GM12873 (cell line): ENCODE results near the gene KLF6.

Experiments used
- CTCF ChIP-seq: IDR thresholded peaks from 2 replicates; pipeline ENCODE4 v1.5.1; 2012; ENCODE audit warnings: low read depth, mild to moderate bottlenecking, moderate library complexity, low read length, control low read depth; ENCODE audit not compliant: insufficient read depth; ENCODE audit errors: missing control alignments

KLF6 gene

DNA sequence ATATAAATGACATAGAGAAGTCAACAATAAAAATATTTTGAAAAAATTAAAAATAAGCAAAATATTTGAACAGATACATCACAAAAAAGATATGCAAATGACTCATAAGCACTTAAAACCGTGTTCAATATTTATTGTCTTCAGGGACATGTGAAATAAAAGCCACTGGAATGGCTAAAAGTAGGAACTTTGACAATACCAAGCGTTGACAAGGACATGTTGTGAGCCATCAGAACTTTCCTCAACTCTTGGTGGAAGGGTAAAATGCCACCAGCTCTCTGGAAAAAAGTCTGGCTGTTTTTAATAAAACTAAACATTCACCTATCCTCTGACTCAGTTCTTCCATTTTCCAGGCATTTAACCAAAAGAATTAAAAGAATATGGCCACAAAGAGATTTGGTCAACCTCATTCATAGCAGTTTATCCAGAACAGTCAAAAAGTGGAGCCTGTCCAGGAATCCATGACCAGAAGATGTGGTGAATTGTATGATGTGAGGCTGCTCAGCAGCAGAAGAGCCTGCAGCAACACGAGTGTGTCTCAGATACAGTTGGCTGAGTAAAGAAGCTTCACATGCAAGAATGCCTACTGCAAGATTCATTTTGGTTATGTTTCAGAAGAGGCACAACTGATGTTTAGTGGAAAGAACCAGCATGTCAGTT lies 7.1 kb upstream of the KLF6 start:
- no peak for TF ChIP-seq CTCF

- no peak for TF ChIP-seq CTCF
Observed at GRCh38 chr10:3790858-3791257, 5.8 kb upstream of the KLF6 start.

DNA sequence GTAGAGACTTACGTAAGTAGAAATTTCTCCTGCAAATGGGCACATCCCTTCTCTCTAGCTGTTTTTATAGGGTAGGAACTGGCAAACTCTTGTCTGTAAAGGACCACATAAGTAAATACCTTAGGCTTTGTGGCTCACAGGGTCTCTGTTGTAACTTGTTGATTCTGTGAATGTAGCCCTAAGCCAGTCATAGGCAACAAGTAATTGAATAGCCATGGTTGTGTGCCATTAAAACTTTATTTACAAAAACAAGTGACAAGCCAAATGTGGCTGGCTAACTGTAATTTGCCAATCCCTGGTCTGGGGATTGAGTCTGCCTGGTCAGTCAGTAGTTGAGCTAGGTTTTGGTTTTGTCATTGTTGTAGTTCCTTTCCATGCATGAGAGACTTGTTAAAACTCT lies 5.3 kb upstream of the KLF6 start:
- TF ChIP-seq CTCF = no peak

DNA sequence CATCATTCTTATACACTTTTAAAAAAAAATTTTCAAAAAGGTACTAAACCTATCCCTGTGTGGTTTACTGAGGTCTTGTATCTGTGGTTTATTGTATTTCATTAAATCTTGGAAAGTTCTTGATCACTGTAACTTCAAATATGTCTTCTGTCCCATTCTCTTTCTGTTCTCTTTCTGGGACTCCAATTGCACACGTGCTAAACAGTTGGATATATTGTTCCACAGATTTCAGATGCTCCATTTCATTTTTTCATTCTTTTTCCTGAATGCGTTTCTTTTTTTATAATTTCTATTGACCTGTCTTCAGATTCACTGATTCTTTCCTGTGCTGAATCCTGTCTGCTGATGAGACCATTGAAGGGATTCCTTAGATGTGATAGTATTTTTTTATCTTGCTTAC lies 4.6 kb upstream of the KLF6 start:
- no peak for TF ChIP-seq CTCF

DNA sequence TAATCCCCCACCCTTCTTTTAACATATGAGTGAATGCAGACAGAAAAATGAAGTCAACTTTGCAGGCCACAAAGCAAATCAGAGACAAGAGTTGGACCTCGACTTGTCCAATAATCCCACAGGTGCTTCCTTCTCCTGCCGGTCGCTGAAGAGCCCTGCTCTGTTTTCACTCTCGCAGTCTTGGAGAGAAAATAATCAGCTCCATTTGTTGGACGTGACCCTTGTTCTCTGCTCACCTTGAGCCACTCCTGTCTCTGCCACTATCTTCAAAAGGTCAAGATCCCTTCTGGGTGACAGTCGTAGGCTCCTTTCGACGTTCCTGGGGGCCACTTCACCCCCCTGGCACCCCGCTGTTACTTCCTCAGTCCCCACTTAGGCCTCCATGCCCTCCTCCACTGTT lies 2.8 kb upstream of the KLF6 start:
- no peak for TF ChIP-seq CTCF

GRCh38 chr10:3787016-3787400 lies 2.0 kb upstream of the KLF6 start:
- no peak for TF ChIP-seq CTCF

DNA sequence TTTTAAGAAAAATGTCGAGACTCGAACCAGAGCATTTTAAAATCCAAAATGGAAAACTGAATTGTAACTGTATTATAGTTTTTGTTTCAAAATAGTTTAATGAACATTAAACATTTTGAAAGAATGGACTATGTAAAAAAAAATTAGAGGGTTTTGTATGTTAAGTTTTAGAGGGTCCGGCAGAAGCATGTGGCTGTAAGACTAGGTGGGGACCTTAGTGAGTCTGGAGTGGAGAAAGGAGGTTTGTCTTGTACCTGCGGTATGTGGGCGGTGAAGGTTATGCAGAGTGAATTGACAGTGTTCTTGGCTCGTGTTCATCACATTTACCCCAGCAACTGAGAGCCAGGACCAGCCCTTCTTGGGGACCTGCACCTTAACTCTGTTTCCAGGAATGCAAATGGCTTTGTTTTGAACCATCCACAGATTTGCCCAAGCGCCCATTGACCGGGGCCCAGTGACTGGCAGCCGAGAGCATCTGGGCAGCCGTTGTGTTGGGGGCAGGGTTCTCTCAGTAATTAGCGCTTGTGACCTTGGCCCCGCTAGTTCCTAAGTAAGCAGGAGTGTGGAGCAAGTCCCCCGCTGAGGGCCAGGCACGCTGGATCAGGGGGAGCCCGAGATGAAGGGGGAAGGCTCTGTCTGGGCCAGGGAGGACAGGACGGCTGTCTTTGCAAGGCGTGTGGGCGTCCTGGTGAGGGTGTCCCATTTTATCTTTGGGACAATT lies 1.4 kb upstream of the KLF6 start:
- no peak for TF ChIP-seq CTCF
